HepG2 (cell line): Measurements from ENCODE around the gene IFITM5. TPM values are rescaled to one million over a fixed set of nuclear protein-coding genes. Genes with fewer than 3 reads are reported as not detected.
"Not testable (repeated sequence)": the region's sequence is repeated elsewhere in the genome, so short reads cannot be mapped to it uniquely, and the experiment has no call there.

ENCODE experiments used
- ATAC-seq: fragments of 200-7000 bp; cut with Tn5 transposase; 3 replicates; pipeline ENCODE4 v1.9.1; 2020; ENCODE audit warnings: mild to moderate bottlenecking, moderate library complexity
- BruUV-seq: library from RNA; stranded (reverse); fragments of 400-500 nt; replicated peaks from 2 replicates; lab custom pipeline; 2021; lab: Mats Ljungman, UMichigan
- CTCF ChIA-PET: fragments of 300-600 bp; formaldehyde crosslinking; extraction: SDS; loops from one replicate; lab custom pipeline; 2021; ENCODE audit warnings: low total read pairs, inconsistent platforms, low intra/inter-chr PET ratio; lab: Yijun Ruan, JAX
- POLR2A ChIA-PET: fragments of 350-600 bp; sonication (Branson Sonifier 250); formaldehyde crosslinking; loops from one replicate; lab custom pipeline; 2020; ENCODE audit warnings: antibody characterized with exemption, inconsistent platforms; lab: Yijun Ruan, JAX
- DNase-seq: peaks from one replicate; pipeline ENCODE4 v3.0.0-alpha.2; 2015; ENCODE audit warnings: low spot score
- FAIRE-seq: peaks from 3 replicates; lab custom pipeline; 2011; peaks lifted over from hg19 to GRCh38; lab: Jason Lieb, UNC
- H2AFZ ChIP-seq: one replicate; pipeline ENCODE4 v1.6.1; 2011; ENCODE audit warnings: low read length, inconsistent platforms
- H3K27ac ChIP-seq: fragments of 300-600 bp; 3 replicates; pipeline ENCODE4 v1.8.0; 2011; ENCODE audit warnings: mixed run types, mild to moderate bottlenecking, mixed read lengths, low read length, inconsistent platforms; ENCODE audit not compliant: insufficient read depth; ENCODE audit errors: extremely low read length
- H3K27me3 ChIP-seq, 2 experiments: fragments of 200-600 bp in 1 of 2; 2 replicates in 1 of 2; 3 replicates in 1 of 2; pipeline versions ENCODE4 v1.6.0 to v1.8.0; 2011; ENCODE audit warnings: low read length in 2 of 2, mild to moderate bottlenecking in 2 of 2, moderate library complexity in 2 of 2, inconsistent platforms in 1 of 2; ENCODE audit not compliant: insufficient read depth in 2 of 2, control insufficient read depth in 1 of 2
- H3K36me3 ChIP-seq, 2 experiments: fragments of 200-600 bp in 1 of 2; replicated peaks in 1 of 2; 2 replicates in 1 of 2; 3 replicates in 1 of 2; pipeline versions ENCODE4 v1.5.1 to v1.8.0; 2011; ENCODE audit warnings: low read length in 2 of 2, inconsistent platforms in 1 of 2; ENCODE audit not compliant: insufficient read depth in 2 of 2, control insufficient read depth in 1 of 2
- H3K4me1 ChIP-seq: 2 replicates; pipeline ENCODE4 v1.5.1; 2012; ENCODE audit warnings: low read length, inconsistent platforms; ENCODE audit not compliant: insufficient read depth
- H3K4me2 ChIP-seq: 2 replicates; pipeline ENCODE4 v1.6.0; 2011; ENCODE audit warnings: low read depth, low read length, inconsistent platforms
- H3K4me3 ChIP-seq, 3 experiments: fragments of 200-600 bp in 1 of 3; sonication (generic), shearing (Covaris generic) in 1 of 3; replicated peaks in 1 of 3; 2 replicates each; pipeline ENCODE4 v1.5.1; 2011 to 2016; ENCODE audit warnings: low read length in 3 of 3, inconsistent platforms in 2 of 3, low read depth in 2 of 3, mild to moderate bottlenecking in 2 of 3, control low read depth in 1 of 3, mixed read lengths in 1 of 3; ENCODE audit not compliant: insufficient read depth in 1 of 3
- H3K79me2 ChIP-seq: one replicate; pipeline ENCODE4 v1.6.1; 2011; ENCODE audit warnings: low read length, inconsistent platforms; ENCODE audit not compliant: insufficient read depth
- H3K9ac ChIP-seq: 2 replicates; pipeline ENCODE4 v1.6.0; 2011; ENCODE audit warnings: mild to moderate bottlenecking, low read depth, low read length, inconsistent platforms; ENCODE audit not compliant: insufficient read depth
- H3K9me3 ChIP-seq: 2 replicates; pipeline ENCODE4 v1.5.1; 2012; ENCODE audit warnings: mild to moderate bottlenecking, low read length
- H4K20me1 ChIP-seq: 2 replicates; pipeline ENCODE4 v1.6.0; 2011; ENCODE audit warnings: inconsistent platforms, mild to moderate bottlenecking, low read length, moderate library complexity; ENCODE audit not compliant: insufficient read depth
- AGO1 ChIP-seq: fragments of 200-400 bp; formaldehyde crosslinking; IDR thresholded peaks from 2 replicates; pipeline ENCODE4 v1.6.1; 2017; ENCODE audit warnings: mild to moderate bottlenecking, low read depth, low read length, moderate library complexity; ENCODE audit not compliant: poor library complexity, severe bottlenecking
- KDM2A ChIP-seq: sonication (generic); formaldehyde crosslinking; IDR thresholded peaks from 2 replicates; pipeline ENCODE4 v1.4.0; 2020; ENCODE audit warnings: low read depth, missing genetic modification reagents, borderline replicate concordance
- ZFX ChIP-seq: sonication (generic); formaldehyde crosslinking; IDR thresholded peaks from 2 replicates; pipeline ENCODE4 v1.4.0; 2020; ENCODE audit warnings: mild to moderate bottlenecking, low read depth, missing genetic modification reagents, moderate library complexity
- WGBS: methylation state at CpG from one replicate; pipeline ENCODE4 v1.1.6; 2017; ENCODE audit warnings: low lambda C conversion rate; 5-methylcytosine and 5-hydroxymethylcytosine counted together
- in situ Hi-C: cut with HindIII; loops from 2 replicates; pipeline ENCODE4 v1.10.0; 2017; ENCODE audit warnings: low pct_unique_long_range_greater_than_20kb; ENCODE audit not compliant: extremely low pct_ligation_motif_present
- intact Hi-C: fragments of 100-400 bp; cut with micrococcal nuclease; formaldehyde crosslinking; loops from one replicate; pipeline ENCODE4 v1.10.0; 2022; ENCODE audit not compliant: unreplicated experiment
- polyA plus RNA-seq, 8 experiments: library from polyadenylated mRNA; depleted of rRNA in 3 of 8; stranded (reverse) in 7 of 8; unstranded in 1 of 8; fragments of >200 nt; fragmentation: Illumina TruSeq in 4 of 8; extraction: Trizol in 4 of 8; gene quantifications; 2 replicates each; pipeline versions ENCODE4 v1.2.1 to v1.2.3, GENCODE V29; 2011 to 2016; ENCODE audit warnings: low read depth in 4 of 8, missing spikeins in 1 of 8, mixed read lengths in 1 of 8; ENCODE audit not compliant: insufficient read depth in 1 of 8
- total RNA-seq, 5 experiments: library from RNA; depleted of rRNA; stranded (reverse); fragments of >200 nt; fragmentation: Illumina TruSeq; extraction: Trizol; gene quantifications; 2 replicates each; pipeline ENCODE4 v1.2.3, GENCODE V29; 2016; ENCODE audit warnings: low read depth in 1 of 5

IFITM5 gene
- total and polyA plus RNA-seq, 2 of the 13 experiments (the other 11 are each of a cell fraction or from before 2014, with no cell fraction given), result not detected

DNA sequence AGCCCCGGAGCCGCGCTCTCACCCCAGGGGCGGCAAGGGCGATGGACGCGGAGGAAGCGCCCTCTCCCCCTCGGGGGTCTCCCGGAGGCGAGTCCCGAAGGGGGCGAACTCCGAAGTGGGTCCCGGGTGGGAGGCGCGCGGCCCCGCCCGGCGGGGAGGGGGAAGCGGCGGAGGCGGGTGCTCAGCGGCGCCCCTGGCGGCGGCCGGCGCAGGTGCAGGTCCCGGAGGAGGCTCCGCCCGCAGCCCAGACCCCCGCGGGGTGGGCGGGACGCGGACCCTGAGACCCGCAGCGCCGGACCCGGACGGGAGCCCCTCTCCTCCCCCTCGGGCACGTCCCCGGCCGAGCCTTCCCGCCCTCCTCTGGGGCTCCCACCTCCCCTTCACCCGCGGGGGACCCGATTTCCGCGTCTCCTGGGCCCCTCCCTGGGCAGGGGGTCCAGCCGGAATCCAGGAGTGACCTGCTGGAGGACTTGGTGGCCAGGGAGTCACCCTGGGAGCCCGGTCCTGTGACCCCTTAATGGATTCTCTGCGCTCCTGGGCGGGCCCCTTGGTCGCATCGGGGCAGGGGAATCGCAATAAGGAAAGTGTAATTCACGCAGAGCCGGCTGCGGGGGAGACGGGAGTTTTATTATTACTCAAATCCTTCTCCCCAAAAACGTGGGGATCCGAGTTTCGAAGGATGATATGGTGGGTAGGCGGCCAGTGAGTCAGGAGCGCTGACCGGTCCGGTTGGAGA, 11.9 kb upstream of the IFITM5 start:
- peak; percentile 20 for ATAC-seq
- CTCF ChIA-PET, H3K27ac ChIP-seq, DNase-seq, H3K36me3 ChIP-seq, H3K27me3 ChIP-seq, H3K9me3 ChIP-seq, H3K9ac ChIP-seq, FAIRE-seq, BruUV-seq: not testable (repeated sequence)
- 86% methylated on average over 10 of the region's 71 CpGs for WGBS
- POLR2A ChIA-PET, result interaction anchor here (1.1 to 2.7 kb wide), 2 partner anchors 43 to 54 kb away, joined by 4 to 9 read pairs; no protein-coding TSS in a partner anchor
- TF ChIP-seq AGO1, result peak; percentile 54
- TF ChIP-seq, all 625 proteins: peak for 1; not testable (repeated sequence) for 624
- in situ Hi-C loops, intact Hi-C loops, H3K4me2 ChIP-seq, H3K79me2 ChIP-seq, H4K20me1 ChIP-seq, H3K4me3 ChIP-seq, H2AFZ ChIP-seq: not testable (repeated sequence)
- peaks cover 69% of the 10 kb centered on the region for H3K4me1 ChIP-seq

DNA sequence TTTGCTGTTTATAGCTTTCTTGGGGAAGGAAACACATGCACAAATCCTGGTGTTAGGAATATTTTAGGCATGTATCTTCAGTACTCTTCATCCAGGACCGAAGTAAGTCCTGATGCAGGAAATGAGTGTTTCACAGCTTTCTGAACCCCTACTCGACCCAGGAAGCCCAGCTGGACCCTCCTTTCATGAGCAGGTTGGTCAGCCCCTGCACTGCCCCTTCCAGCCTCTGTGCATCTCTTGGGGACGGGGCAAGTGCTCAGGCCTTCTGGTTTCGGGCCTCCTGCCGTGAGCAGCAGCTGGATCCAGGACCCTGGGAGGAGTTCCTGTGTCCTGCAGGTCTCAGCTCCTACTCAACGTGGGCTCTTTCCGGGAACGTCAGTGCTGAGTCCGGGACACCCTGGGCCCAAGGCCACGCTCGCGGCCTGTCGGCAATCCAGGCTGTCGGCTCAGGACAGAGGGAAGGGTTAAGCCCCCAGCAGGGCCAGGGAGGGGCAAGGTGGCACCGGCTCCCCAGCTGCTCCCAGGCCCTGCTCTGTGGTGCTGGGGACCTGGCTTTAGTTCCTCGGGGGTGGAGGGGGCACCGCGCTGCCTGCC, 10.8 kb upstream of the IFITM5 start:
- POLR2A ChIA-PET, result interaction anchor here (1.0 to 1.9 kb wide), 6 partner anchors 8 to 103 kb away, joined by 3 to 9 read pairs (median 3); partner anchors contain the start of genes BET1L and RIC8A
- peak overlapping the region; percentile 42; the same call in 1 of the 2 replicates for H3K9ac ChIP-seq
- H2AFZ ChIP-seq, H3K36me3 ChIP-seq, DNase-seq, H3K27me3 ChIP-seq, H4K20me1 ChIP-seq, H3K79me2 ChIP-seq, H3K27ac ChIP-seq, BruUV-seq, in situ Hi-C loops, H3K9me3 ChIP-seq, CTCF ChIA-PET: not testable (repeated sequence)
- peak overlapping the region in 2 of 3 experiments; percentile 43 to 69; a peak in 4 of 6 replicates for H3K4me3 ChIP-seq
- ATAC-seq (peak; percentile 22), FAIRE-seq (peak; percentile 67)
- H3K4me1 ChIP-seq, result peaks cover 75% of the 10 kb centered on the region
- H3K4me2 ChIP-seq, result peak overlapping the region; percentile 83
- TF ChIP-seq ZFX (CRISPR knock-in tag) (0 out of 2 replicates have a peak, but pooled peaks have one; percentile 17), KDM2A (peak; percentile 19; the same call in 1 of the 2 replicates)
- intact Hi-C loops, result loop anchor here (5.0 kb wide), 1 partner anchor 47 kb away; no protein-coding TSS in a partner anchor
- whole genome bisulfite sequencing, result 30% methylated on average over 2 of the region's 18 CpGs
